Measurements from ENCODE around the gene TMEM266. TPM values are rescaled to one million over a fixed set of nuclear protein-coding genes. Genes with fewer than 3 reads are reported as not detected.

Gene TMEM266
- total and polyA plus RNA-seq, 2 of the 4 experiments (the other 2 are of a cell fraction): not detected

- Histone ChIP-seq H2AK9ac (replicated peaks; ENCODE audit: low read depth, low read length, poor library complexity) (no peak overlapping the region), H3K27ac (ENCODE audit: insufficient read depth, low read length) (no peak overlapping the region), H3K23ac (ENCODE audit: low read depth, low read length) (no peak overlapping the region), H3K14ac (replicated peaks; ENCODE audit: low read depth, low read length) (no peak overlapping the region), H4K8ac (ENCODE audit: low read depth in 2 of 2, low read length in 2 of 2) (no peak overlapping the region), H2BK5ac (ENCODE audit: low read depth, low read length, poor library complexity, severe bottlenecking) (no peak overlapping the region), H4K91ac (ENCODE audit: insufficient read depth, low read depth, low read length) (no peak overlapping the region), H2AK5ac (ENCODE audit: low read depth, low read length) (no peak overlapping the region), H2BK20ac (ENCODE audit: low read depth, low read length) (no peak overlapping the region), H3K9ac (ENCODE audit: low read depth, low read length) (no peak overlapping the region), H2BK15ac (ENCODE audit: low read depth, low read length) (no peak overlapping the region), H3K56ac (ENCODE audit: extremely low read depth, insufficient read depth, low read length) (no peak overlapping the region), H3K27me3 (ENCODE audit: control insufficient read depth, insufficient read depth, low read length) (peaks cover 41% of the 10 kb centered on the region), H3K4me2 (ENCODE audit: low read depth, low read length) (no peak overlapping the region), H2BK120ac (ENCODE audit: low read depth, low read length) (no peak overlapping the region), H3K4me3 (ENCODE audit: insufficient read depth, low read depth, low read length) (no peak overlapping the region), H3K4ac (ENCODE audit: low read depth, low read length) (no peak overlapping the region), H4K20me1 (ENCODE audit: insufficient read depth, low read length) (no peaks in the 10 kb centered on the region), H2AFZ (replicated peaks; ENCODE audit: low read length, poor library complexity) (no peak overlapping the region), H3K36me3 (ENCODE audit: control insufficient read depth, insufficient read depth, low read length) (no peaks in the 10 kb centered on the region), H3K9me1 (ENCODE audit: insufficient read depth, low read length) (no peaks in the 10 kb centered on the region), H3K79me1 (ENCODE audit: low read depth in 1 of 2, low read length in 2 of 2) (no peaks in the 10 kb centered on the region), H3K18ac (ENCODE audit: low read depth, low read length) (no peak overlapping the region), H4K5ac (ENCODE audit: low read depth, low read length) (no peak overlapping the region), H3K9me3 (ENCODE audit: control insufficient read depth, insufficient read depth, low read length) (no peaks in the 10 kb centered on the region), H3K4me1 (ENCODE audit: control insufficient read depth, insufficient read depth, low read length) (no peaks in the 10 kb centered on the region)
- in situ Hi-C loops (cut with MboI; ENCODE audit: low sequenced_read_pairs) (no loop called here), dilution Hi-C loops (cut with HindIII; ENCODE audit: low sequenced_read_pairs, unreplicated experiment) (no loop called here), intact Hi-C loops (cut with micrococcal nuclease) (no loop called here)
- DNase-seq (no peak), ATAC-seq (ENCODE audit: low read depth) (no peak)
- POLR2A ChIA-PET (ENCODE audit: unreplicated experiment): no interaction called here
- TF ChIP-seq MAFK (IDR thresholded peaks at IDR 0.05; ENCODE audit: low read depth, low read length): no peak
- no peak for TF ChIP-seq USF2 (IDR thresholded peaks at IDR 0.05; ENCODE audit: low read depth, low read length)
- no peak for TF ChIP-seq RAD21 (IDR thresholded peaks at IDR 0.05; ENCODE audit: low read length)
- no peak for TF ChIP-seq FOS (IDR thresholded peaks at IDR 0.05; ENCODE audit: low read depth, low read length)
- no peak for TF ChIP-seq MAZ (IDR thresholded peaks at IDR 0.05; ENCODE audit: borderline replicate concordance, low read depth, low read length)
- TF ChIP-seq ELK1 (IDR thresholded peaks at IDR 0.05; ENCODE audit: borderline replicate concordance, low read depth, low read length): no peak
- TF ChIP-seq BHLHE40 (IDR thresholded peaks at IDR 0.05; ENCODE audit: low read depth, low read length): no peak
- no peak for TF ChIP-seq CHD1 (IDR thresholded peaks at IDR 0.05; ENCODE audit: low read depth, low read length)
- no peak for TF ChIP-seq SMC3 (IDR thresholded peaks at IDR 0.05; ENCODE audit: low read depth, low read length)
- no peak for TF ChIP-seq CEBPB (IDR thresholded peaks at IDR 0.05; ENCODE audit: low read depth, low read length)
- TF ChIP-seq NFE2L2 (IDR thresholded peaks at IDR 0.05; ENCODE audit: low read depth, low read length): no peak
- TF ChIP-seq MXI1 (IDR thresholded peaks at IDR 0.05; ENCODE audit: borderline replicate concordance, low read depth, low read length): no peak
- no peak for TF ChIP-seq POLR2A (IDR thresholded peaks at IDR 0.05; ENCODE audit: low read depth, low read length)
- no peak for TF ChIP-seq CTCF (conservative IDR thresholded peaks at IDR 0.05; ENCODE audit: low read depth, low read length)
- no peak for TF ChIP-seq RFX5 (IDR thresholded peaks at IDR 0.05; ENCODE audit: low read depth, low read length)
- BruUV-seq (replicated peaks): no TSS peak
- CTCF ChIA-PET: no interaction called here
These were observed 10.4 kb downstream of the TMEM266 start for GRCh38 chr15:76070192-76070591.
